HG03066 (cell line): Measurements from ENCODE around the gene ERVK3-1.

Experiments used
- ATAC-seq: cut with Tn5 transposase; IDR thresholded peaks from one replicate; pipeline ENCODE4 v1.9.1; 2021; ENCODE audit warnings: low read depth; ENCODE audit not compliant: unreplicated experiment

Gene ERVK3-1

GRCh38 chr19:58357481-58358145 lies 52.4 kb downstream of the ERVK3-1 start:
- no peak for ATAC-seq

GRCh38 chr19:58361900-58362271 lies 56.7 kb downstream of the ERVK3-1 start:
- ATAC-seq = no peak

- peak; percentile 81 for ATAC-seq
Observed at GRCh38 chr19:58362272-58362994, 57.3 kb downstream of the ERVK3-1 start, which contains the start of gene ZNF497. Gene ZNF497, minus strand, starts transcription at chr19:58362751. Its CDS starts 5,116 bp downstream, at chr19:58357635.

- no peak for ATAC-seq
Observed at GRCh38 chr19:58364146-58364545, 59.0 kb downstream of the ERVK3-1 start.
